C4-2B (cell line): ENCODE measurements around the gene NNT.

Experiments used
- CTCF ChIP-seq: fragments of 450-650 bp; conservative IDR thresholded peaks from 2 replicates; pipeline ENCODE4 v1.5.1; 2017; ENCODE audit warnings: mild to moderate bottlenecking
- ZFX ChIP-seq: fragments of 450-650 bp; IDR thresholded peaks from 2 replicates; pipeline ENCODE4 v1.6.1; 2017

GRCh38 chr5:43563321-43563720, 39.7 kb upstream of the NNT start:
- TF ChIP-seq CTCF (no peak), ZFX (no peak)
